ENCODE results near the gene RNF8. TPM values are rescaled to one million over a fixed set of nuclear protein-coding genes. Genes with fewer than 3 reads are reported as not detected.

The RNF8 gene
- 23.7 and 32.9 TPM in 2 replicates for total RNA-seq

GRCh38 chr6:37353761-37354525 is at the start of gene RNF8:
TSS of gene RNF8 (plus strand) at chr6:37353983. CDS start at chr6:37354165, 182 bp downstream.

GRCh38 chr6:37432916-37433656 is 79.3 kb downstream of the RNF8 start, which contains the start of gene CMTR1:
TSS of gene CMTR1 (plus strand) at chr6:37433221. CDS start at chr6:37435630, 2,409 bp downstream.

Other genes with a start within 250 kb of the RNF8 start
- 18.4 and 18.7 TPM in 2 replicates for gene PIM1, start 183.8 kb upstream of the RNF8 start, total RNA-seq
- gene TBC1D22B, start 96.2 kb upstream of the RNF8 start, total RNA-seq, result 7.2 and 9.2 TPM in 2 replicates
- gene TMEM217, start 95.8 kb upstream of the RNF8 start, total RNA-seq, result 1.4 and 2.0 TPM in 2 replicates
- 26.2 and 36.5 TPM in 2 replicates for gene CMTR1, start 79.2 kb downstream of the RNF8 start, total RNA-seq
- 64.9 and 68.6 TPM in 2 replicates for gene CCDC167, start 145.9 kb downstream of the RNF8 start, total RNA-seq